Prostate gland (tissue), 2 donors: ENCODE data around the gene LIPT2.

ENCODE experiments used
- POLR2A ChIP-seq: fragments of 450-650 bp; IDR thresholded peaks from one replicate; pipeline ENCODE4 v1.6.1; 2016; ENCODE audit warnings: antibody characterized with exemption, mild to moderate bottlenecking
- TF ChIP-seq, protein P1 (sequence below), 4 experiments: fragments of 200-600 bp in 2 of 4; fragments of 450-650 bp in 2 of 4; sonication (generic) in 2 of 4; IDR thresholded peaks; 1 replicate in 3 of 4; 2 replicates in 1 of 4; pipeline ENCODE4 v1.5.1; 2016 to 2019; ENCODE audit warnings: antibody characterized with exemption in 4 of 4, mild to moderate bottlenecking in 2 of 4, moderate library complexity in 2 of 4

DNA sequence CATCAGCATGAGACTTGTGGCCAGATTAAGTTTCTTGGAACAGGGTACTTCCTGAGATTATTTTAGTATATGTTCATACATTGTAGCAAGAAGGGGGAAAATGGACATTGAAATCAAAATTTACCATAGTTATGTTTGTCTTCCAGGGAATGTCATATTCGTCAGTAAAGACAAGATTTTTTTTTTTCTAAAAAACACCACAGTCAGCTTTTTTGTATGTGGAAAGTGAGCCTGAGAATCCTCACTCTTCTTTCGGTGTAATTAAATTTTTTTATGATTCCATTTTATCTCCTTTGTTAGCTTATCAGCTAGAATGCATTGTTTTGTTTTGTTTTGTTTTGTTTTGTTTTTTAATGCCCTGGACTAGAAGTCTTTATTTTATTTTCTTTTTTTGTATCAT lies 31.5 kb upstream of the LIPT2 start:
- TF ChIP-seq, protein P1, sequence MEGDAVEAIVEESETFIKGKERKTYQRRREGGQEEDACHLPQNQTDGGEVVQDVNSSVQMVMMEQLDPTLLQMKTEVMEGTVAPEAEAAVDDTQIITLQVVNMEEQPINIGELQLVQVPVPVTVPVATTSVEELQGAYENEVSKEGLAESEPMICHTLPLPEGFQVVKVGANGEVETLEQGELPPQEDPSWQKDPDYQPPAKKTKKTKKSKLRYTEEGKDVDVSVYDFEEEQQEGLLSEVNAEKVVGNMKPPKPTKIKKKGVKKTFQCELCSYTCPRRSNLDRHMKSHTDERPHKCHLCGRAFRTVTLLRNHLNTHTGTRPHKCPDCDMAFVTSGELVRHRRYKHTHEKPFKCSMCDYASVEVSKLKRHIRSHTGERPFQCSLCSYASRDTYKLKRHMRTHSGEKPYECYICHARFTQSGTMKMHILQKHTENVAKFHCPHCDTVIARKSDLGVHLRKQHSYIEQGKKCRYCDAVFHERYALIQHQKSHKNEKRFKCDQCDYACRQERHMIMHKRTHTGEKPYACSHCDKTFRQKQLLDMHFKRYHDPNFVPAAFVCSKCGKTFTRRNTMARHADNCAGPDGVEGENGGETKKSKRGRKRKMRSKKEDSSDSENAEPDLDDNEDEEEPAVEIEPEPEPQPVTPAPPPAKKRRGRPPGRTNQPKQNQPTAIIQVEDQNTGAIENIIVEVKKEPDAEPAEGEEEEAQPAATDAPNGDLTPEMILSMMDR (IDR thresholded peaks at IDR 0.05) = no peak
- TF ChIP-seq POLR2A = no peak
